Cardiac muscle cell (in vitro differentiated cells and primary cell): Measurements from ENCODE around the gene TGFBR3L. TPM values are rescaled to one million over a fixed set of nuclear protein-coding genes. Genes with fewer than 3 reads are reported as not detected.

Experiments used
- DNase-seq, 2 donors: peaks; one replicate each; pipeline versions ENCODE4 v3.0.0 to v3.0.0-alpha.2; 2010 to 2017; ENCODE audit warnings: low read depth in 1 of 2, low spot score in 1 of 2
- H3K27ac ChIP-seq: fragments of 200-600 bp; sonication (generic); 2 replicates; pipeline ENCODE4 v1.5.1; 2016
- H3K27me3 ChIP-seq: fragments of 200-600 bp; sonication (generic); 2 replicates; pipeline ENCODE4 v1.6.0; 2016; ENCODE audit warnings: control low read depth
- H3K36me3 ChIP-seq: fragments of 200-600 bp; sonication (generic); 2 replicates; pipeline ENCODE4 v1.5.1; 2016; ENCODE audit warnings: control low read depth
- H3K4me1 ChIP-seq: fragments of 200-600 bp; sonication (generic); 2 replicates; pipeline ENCODE4 v1.8.1; 2017; ENCODE audit warnings: low read depth, mild to moderate bottlenecking, mixed run types
- H3K4me3 ChIP-seq: fragments of 200-600 bp; sonication (generic); 2 replicates; pipeline ENCODE4 v1.5.1; 2016; ENCODE audit warnings: mild to moderate bottlenecking
- H3K9me3 ChIP-seq: fragments of 200-600 bp; sonication (generic); 2 replicates; pipeline ENCODE4 v1.5.1; 2017; ENCODE audit warnings: low read depth, mild to moderate bottlenecking, control low read depth
- polyA plus RNA-seq: library from polyadenylated mRNA; unstranded; fragments of >200 nt; fragmentation: Nextera tagmentation; extraction: Ambion mirVana; gene quantifications from 2 replicates; pipeline ENCODE4 v1.2.1, GENCODE V29; 2016
- total RNA-seq: library from RNA; depleted of rRNA; stranded (reverse); fragments of >200 nt; gene quantifications from 2 replicates; pipeline ENCODE4 v1.2.3, GENCODE V29; 2016
- TF ChIP-seq, protein P1 (sequence below): IDR thresholded peaks from 2 replicates; pipeline ENCODE4 v1.5.1; 2012; ENCODE audit warnings: low read depth, mild to moderate bottlenecking, low read length

The TGFBR3L gene
- total and polyA plus RNA-seq, 2 experiments from 2014 or later, result 2.6 to 3.2 TPM

DNA sequence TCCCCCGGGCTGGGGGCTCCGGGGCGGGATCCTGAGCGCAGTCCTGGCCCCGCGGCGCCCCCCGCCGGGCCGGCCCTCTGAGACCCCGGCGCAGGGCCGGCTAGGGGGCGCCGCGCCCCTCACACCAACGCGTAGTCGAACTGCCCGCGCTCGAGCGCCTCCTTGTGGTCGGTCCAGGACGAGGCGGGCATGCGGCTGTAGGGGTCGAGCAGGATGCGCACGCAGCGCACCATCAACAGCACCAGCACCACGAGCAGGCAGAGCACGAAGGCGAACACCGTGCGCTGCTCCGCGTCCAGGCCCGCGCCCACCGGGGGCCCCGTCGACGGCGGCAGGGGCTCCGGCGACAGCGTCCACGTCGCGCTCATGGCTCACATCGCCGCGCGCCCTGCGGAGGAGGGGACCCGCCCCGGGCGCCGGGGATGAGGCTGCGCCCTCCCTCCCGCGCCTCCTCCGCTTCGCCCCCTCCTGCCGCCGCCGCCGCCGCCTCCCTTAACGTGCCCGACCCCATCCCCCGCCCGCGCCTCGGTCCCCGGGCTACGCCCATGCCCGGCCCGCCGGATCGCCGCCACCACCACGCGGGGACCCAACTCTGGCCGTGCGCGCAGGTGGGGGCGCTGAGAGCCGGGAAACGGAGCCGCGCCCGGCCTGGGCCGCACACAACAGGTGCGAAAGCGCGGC lies 10.7 kb downstream of the TGFBR3L start:
- H3K27ac ChIP-seq, result no peak overlapping the region

DNA sequence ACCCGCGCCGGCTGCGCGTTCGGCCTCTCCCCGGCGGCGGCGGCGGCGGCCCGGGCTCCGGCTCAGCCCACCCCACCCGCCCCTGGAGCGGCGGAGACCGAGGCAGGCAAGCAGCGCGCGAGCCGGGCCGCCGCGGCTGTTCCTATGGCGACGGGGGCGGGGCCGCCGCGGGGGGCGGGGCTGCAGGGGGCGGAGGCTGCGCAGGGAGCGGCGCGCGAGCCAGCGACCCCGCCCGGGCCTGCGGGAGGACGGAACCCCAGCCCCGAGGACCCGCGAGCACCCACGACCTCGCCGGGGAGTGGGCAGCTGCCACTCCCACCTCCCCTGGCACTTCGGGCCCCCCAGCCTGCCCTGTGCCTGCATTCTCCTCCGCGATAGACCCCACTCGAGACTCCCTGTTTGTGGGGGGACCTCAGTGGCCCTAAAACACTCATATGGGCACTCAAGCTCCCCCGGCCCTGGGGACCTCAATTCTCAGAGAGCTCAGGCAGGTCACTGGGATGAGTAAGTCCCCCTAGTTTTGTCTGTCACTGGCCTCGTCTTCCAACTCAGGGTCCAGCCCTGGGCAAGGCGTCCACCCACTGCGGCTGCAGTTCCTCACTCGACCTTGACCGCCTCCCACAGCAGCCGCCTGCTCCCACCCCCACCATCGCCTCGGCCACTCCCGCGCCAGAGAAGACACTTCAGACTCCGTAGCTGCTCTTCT lies 11.5 kb downstream of the TGFBR3L start, which contains the start of gene CTXN1:
Gene CTXN1 (minus strand): TSS at position 115 of the 706 bp plus-strand sequence. CDS start 597 bp downstream, outside the sequence.
- H3K27me3 ChIP-seq, result no peaks in the 10 kb centered on the region
- H3K4me1 ChIP-seq, result peaks cover 4% of the 10 kb centered on the region
- TF ChIP-seq, protein P1, sequence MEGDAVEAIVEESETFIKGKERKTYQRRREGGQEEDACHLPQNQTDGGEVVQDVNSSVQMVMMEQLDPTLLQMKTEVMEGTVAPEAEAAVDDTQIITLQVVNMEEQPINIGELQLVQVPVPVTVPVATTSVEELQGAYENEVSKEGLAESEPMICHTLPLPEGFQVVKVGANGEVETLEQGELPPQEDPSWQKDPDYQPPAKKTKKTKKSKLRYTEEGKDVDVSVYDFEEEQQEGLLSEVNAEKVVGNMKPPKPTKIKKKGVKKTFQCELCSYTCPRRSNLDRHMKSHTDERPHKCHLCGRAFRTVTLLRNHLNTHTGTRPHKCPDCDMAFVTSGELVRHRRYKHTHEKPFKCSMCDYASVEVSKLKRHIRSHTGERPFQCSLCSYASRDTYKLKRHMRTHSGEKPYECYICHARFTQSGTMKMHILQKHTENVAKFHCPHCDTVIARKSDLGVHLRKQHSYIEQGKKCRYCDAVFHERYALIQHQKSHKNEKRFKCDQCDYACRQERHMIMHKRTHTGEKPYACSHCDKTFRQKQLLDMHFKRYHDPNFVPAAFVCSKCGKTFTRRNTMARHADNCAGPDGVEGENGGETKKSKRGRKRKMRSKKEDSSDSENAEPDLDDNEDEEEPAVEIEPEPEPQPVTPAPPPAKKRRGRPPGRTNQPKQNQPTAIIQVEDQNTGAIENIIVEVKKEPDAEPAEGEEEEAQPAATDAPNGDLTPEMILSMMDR, result no peak
- peaks cover 5% of the 10 kb centered on the region for H3K36me3 ChIP-seq
- H3K4me3 ChIP-seq, result peak within 1 kb of the TSS; percentile 63
- peak; percentile 63 to 85 for DNase-seq
- no peaks in the 10 kb centered on the region for H3K9me3 ChIP-seq
- no peak within 1 kb of the TSS for H3K27ac ChIP-seq

More for the DNA sequence above, 10.7 kb downstream of the TGFBR3L start:
- DNase-seq, result peak; percentile 77 to 93
- Histone ChIP-seq H3K9me3 (no peaks in the 10 kb centered on the region), H3K27me3 (no peaks in the 10 kb centered on the region), H3K4me3 (peak overlapping the region; percentile 63), H3K36me3 (peaks cover under 1% of the 10 kb centered on the region), H3K4me1 (peaks cover 4% of the 10 kb centered on the region)
- TF ChIP-seq, protein P1, result peak; percentile 66

DNA sequence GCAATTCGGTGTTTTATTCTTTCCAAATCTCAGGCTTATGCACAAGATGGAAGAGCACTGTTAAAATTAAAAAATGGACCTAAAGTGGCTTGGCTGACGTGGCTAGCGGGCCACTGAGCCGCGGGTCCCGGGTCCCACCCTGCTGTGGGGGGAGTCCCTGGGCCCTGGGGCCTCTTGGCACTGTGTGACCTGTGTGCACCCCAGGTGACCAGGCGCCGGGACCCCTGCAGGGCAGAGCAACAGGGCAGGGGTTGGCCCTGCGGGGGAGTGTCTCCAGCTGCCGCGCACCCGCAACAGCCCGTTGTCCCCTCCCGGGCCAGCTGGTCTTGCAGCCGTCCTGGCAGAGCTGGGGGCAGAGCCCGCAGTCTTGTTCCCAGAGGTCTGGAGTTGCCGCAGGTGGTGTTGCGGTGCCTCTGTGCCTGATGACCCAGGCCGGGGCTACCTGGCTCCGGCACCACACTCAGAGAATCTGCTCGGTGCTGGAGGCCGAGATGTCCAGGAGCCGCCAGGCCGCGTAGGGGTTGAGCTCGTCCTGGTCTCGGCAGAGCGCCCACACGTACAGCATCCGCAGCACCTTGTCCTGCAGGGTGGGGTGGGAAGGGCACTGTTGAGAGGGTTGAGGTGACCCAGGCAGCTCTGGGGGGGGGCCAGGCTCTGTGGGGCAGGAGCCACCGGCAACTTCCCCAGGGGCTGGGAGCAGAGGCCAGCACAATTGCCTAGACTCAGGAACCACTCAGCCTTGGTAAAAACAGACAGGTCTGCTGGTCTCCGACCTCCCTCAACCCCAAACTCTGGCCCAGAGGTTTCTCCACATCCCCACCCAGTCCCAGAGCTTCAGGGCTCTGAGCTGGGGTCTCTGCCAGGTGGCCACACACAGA lies 12.3 kb downstream of the TGFBR3L start:
- peaks cover 8% of the 10 kb centered on the region for H3K36me3 ChIP-seq
- no peak overlapping the region for H3K4me3 ChIP-seq
- TF ChIP-seq, protein P1, result no peak
- no peaks in the 10 kb centered on the region for H3K9me3 ChIP-seq
- no peak for DNase-seq
- H3K27ac ChIP-seq, result no peak overlapping the region
- H3K4me1 ChIP-seq, result peaks cover 4% of the 10 kb centered on the region
- no peaks in the 10 kb centered on the region for H3K27me3 ChIP-seq

DNA sequence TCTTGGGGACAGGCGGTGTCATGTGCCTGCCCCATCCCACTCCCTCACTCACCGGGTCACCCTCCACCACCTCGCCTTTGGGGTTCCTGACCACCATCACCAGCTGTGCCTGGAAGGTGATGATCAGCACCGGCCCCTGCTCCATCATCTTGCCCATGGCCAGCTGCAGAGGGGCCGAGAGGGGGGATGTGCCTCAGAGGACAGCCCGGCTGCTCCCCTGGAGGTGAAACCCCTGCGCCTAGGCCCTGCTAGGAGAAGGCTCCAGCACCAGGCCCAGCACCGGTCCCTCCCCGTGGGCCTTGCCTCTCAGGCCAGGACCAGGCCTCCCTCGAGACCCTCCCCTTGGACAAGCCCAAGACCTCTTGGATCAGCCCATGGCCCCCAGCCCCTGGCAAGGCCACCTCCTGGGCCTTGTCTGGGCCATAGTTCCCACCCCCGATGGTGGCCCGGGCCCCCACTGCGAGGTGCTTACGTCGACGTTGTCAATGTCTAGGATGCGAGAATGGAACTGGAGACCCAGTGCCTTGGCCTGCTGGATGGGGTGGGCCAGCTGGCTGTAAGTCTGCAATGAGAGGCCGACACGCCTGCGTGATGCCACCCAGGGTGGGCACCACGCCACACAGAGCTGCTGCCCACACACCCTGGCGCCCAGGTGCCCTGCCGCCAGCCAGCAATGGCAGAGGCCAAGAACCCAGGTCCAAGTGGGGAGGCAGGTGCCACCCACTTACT lies 13.1 kb downstream of the TGFBR3L start:
- TF ChIP-seq, protein P1, result no peak
- peaks cover 4% of the 10 kb centered on the region for H3K4me1 ChIP-seq
- no peak overlapping the region for H3K4me3 ChIP-seq
- no peaks in the 10 kb centered on the region for H3K9me3 ChIP-seq
- H3K27me3 ChIP-seq, result no peaks in the 10 kb centered on the region
- no peak for DNase-seq
- H3K36me3 ChIP-seq, result peaks cover 15% of the 10 kb centered on the region
- no peak overlapping the region for H3K27ac ChIP-seq

DNA sequence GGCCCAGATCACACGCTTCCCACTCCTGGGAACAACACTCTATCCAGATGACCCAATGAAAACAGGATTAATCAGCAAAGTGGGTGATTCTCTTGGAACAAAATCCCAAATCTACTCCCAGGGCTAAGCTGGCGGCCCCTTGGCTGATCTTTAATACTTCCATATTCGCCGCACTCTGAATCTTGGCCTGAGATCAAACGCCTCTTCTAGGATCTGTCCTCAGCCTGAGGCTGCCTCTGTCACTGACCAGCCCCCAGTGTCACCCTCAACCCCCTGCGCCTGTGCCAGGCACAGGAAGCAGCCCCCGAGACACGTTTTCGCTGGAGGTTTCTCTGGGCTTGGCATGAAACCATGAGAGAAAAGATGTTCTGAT lies 13.7 kb downstream of the TGFBR3L start:
- H3K4me3 ChIP-seq, result no peak overlapping the region
- TF ChIP-seq, protein P1, result no peak
- DNase-seq, result no peak
- peaks cover 4% of the 10 kb centered on the region for H3K4me1 ChIP-seq
- no peak overlapping the region for H3K27ac ChIP-seq
- H3K9me3 ChIP-seq, result no peaks in the 10 kb centered on the region
- H3K27me3 ChIP-seq, result no peaks in the 10 kb centered on the region
- H3K36me3 ChIP-seq, result peaks cover 20% of the 10 kb centered on the region
